Mucosa of gallbladder (tissue), 1 donor: Measurements from ENCODE around the gene SPINK4. TPM values are rescaled to one million over a fixed set of nuclear protein-coding genes. Genes with fewer than 3 reads are reported as not detected.

Experiments
- DNase-seq: peaks from one replicate; pipeline ENCODE4 v3.0.0-alpha.2; 2020; ENCODE audit warnings: low spot score
- total RNA-seq: library from RNA; stranded (reverse); gene quantifications from one replicate; pipeline ENCODE4 v1.2.1, GENCODE V29; 2021
- donor health status: DM: no; HTN: no; CAD: no.

The SPINK4 gene, protein sequence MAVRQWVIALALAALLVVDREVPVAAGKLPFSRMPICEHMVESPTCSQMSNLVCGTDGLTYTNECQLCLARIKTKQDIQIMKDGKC
- total RNA-seq: 2.5 TPM

DNA sequence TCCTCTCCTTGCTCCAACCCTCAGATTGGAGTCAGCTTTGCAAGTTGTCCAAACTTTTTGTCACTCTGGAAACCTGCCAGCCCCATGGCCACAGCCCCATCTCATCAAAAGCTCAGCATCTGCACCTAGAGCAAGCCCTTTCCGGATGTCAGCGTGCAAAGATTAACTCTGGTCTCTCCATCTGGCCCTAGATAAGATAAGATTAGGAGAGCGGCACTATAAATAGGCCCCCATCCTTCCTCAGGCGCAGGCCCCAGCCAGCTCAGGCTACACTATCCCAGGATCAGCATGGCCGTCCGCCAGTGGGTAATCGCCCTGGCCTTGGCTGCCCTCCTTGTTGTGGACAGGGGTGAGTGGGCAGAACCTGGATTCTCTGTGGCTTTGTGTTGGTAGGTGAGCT lies at the start of gene SPINK4:
TSS of gene SPINK4 (plus strand) at position 247 of the 400 bp plus-strand sequence. CDS start at position 289, 42 bp downstream.
- DNase-seq: peak; percentile 23

DNA sequence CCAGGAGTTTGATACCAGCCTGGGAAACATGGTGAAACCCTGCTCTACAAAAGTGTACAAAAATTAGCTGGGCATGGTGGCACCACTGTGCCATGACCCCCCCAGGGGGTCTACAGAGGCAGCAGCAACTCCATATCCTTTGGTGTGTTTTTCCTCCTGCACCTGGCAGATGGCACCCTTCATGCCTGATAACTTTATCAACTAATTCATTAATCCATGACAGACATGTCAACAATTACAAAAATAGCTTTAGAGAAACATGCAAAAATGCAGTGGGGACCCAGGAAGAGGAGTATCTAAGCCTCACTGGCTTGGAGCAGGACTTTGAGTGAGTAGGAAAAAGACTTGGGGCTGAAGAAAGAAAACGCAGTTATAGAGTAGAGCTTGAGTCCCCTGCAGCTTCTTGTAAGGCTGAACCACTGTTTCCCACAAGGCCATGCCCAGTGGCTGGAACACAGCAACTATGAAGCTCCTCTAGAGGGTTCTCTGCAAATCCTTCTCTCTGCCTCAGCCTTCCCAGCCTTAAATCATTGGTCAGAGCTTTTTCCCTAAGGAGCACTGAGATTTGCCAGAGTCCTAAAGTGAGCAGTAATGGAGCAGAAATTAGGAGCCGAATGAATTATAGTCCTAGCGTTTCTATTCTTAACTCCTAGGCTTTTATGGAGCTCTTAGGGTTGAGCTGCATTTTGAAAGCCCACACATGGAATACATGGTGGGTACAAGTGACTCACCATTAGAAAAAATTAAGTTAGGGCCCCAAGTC lies 47.3 kb upstream of the SPINK4 start:
- DNase-seq: no peak

DNA sequence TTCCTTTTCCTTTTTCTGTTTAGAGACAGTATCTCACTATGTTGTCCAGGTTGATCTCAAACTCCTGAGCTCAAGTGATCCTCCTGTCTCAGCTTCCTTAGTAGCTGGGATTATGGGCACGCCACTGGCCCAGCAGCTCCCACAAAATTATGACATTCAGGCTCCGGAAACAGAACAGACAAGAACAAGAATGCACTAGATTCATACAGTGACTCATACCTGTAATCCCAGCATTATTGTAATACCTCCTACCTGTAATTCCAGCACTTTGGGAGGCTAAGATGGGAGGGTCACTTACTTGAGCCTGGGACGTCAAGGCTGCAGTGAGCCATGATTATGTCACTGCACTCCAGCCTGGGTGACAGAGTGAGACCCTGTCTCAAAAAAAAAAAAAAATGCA lies 46.1 kb upstream of the SPINK4 start:
- no peak for DNase-seq

DNA sequence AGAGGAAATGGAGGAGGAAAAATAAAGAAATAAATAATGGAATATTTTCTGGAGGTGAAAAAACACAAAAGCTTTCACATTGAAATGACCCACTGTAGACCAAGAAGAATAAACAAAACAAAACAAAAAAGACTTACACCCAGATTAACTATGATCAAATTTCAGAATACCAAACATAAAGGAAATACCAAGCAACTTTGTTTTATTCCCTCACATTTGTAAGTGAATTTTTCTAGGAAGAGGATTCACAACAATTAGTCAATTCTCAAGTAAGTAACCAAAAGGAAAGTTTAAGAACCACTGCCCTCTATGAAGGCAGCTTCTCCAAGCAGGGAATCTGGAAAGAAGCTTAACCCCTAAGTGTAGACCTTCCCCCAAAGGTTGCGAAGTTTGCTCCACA lies 43.2 kb upstream of the SPINK4 start:
- DNase-seq: no peak

DNA sequence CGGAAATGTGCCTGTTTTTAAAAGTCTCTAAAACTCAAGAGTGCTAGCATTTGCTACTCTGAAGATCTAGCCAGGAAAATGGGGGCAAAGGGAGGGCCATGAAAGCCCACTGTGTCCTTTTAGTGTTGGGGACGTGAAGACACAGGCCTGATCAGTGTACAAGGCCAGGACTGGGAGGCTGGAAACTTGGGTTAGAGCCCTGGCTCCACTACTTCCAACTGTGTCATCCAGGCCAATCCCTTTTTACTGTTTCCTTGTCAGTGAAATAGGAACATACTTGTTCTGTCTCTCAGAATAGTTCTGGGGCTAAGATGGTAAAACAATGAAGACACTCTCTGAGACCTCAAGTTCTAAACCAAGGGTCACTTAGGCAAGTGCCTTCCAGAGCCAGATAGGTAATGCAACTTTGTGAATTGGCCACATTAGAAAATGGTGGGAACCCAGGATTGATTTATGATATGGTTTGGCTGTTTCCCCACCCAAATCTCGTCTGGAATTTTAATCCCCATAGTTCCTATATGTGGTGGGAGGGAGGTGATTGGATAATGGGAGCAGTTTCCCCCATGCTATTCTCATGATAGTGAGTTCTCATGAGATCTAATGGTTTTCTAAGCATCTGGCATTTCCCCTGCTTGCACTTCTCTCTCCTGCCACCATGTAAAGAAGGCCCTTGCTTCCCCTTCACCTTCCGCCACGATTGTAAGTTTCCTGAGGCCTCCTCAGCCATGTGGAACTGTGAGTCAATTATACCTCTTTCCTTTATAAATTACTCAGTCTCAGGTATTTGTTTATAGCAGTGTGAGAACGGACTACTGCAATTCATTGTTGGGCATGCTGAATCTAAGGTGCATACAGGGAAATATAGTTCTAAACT lies 42.5 kb upstream of the SPINK4 start:
- no peak for DNase-seq

DNA sequence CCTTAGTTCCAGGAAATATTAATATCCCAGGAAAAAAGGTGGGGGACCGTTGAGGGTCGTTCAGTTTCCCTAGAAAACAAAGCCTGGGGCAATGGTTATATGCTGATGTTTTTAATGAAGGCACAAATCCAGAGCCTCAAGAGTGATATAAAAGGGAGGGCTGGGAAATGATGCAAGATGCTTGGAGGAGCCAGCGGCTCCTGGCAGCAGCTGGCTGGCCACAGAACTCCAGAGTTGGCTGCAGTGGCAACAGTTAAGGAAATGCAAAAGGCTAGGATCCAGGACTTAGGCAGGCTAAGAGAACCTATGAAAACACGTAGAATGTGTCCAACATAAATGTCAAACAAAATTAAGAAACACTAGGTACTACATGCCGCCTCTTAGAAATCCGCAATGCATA lies 41.8 kb upstream of the SPINK4 start:
- no peak for DNase-seq

DNA sequence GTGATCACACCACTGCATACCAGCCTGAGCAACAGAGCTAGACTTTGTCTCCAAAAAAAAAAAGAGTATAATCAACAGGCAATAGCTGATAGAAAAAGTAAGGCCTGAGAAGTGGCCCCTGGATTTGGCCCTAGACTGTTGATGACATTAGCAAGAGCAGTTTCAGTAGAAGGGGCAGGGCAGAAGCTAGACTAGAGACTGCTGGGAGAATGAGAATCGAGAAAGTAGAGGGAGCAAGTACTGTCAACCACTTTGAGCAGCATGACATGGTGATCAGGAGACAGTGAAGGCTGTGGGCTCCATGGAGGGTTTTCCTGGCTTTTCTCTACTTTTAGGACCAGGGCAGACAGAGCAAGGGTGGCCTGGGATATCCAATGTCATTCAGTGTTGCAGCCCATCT lies 37.9 kb upstream of the SPINK4 start:
- DNase-seq: no peak

DNA sequence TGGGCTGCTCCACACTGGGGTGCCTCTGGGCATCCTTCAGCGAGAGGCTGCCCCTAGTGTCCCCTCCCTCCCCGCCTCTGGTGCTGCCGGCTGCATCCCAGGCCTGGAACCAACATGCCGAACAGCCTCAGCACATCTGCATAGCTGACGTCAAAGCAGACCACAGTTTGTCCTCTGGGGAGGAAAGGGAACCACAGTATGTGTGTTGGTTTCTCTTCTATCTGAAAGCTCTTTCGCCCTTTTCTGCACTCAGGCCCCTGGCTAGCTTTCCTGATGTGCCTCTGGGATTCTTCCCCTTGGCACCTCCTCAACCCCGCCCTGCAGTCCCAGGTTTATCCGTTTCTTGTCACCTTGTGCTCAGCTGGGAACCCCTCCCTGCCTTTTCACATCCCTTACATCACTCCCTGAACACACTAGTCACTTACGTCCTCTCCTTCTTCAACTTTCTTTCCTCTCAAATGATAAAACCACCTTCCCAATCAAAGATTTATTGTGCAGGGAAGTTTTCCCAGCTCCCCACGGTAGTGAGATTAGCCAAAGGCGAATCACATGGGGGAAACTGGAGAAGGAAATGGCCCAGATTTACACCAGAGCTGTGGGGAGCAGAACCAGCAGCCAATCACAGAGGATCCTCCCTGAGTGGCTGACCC lies 37.3 kb upstream of the SPINK4 start:
- peak; percentile 67 for DNase-seq

DNA sequence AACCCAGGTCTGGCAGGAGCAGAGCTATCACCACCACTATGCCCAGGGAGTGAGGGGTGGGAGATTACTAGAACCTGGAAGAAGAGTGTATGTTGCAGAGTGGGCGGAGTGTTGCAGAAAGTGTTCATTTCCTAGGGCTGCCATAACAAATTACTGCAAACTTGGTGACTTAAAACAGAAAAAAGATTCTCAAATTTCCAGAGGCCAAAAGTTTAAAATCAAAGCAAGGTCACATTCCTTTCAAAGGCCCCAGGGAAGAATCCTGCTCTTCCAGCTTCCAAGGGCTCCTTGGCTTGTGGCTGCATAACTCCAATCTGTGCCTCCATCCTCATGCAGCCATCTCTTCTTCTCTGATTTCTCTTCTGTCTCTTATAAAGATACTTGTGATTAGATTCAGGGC lies 30.6 kb upstream of the SPINK4 start:
- DNase-seq: no peak

DNA sequence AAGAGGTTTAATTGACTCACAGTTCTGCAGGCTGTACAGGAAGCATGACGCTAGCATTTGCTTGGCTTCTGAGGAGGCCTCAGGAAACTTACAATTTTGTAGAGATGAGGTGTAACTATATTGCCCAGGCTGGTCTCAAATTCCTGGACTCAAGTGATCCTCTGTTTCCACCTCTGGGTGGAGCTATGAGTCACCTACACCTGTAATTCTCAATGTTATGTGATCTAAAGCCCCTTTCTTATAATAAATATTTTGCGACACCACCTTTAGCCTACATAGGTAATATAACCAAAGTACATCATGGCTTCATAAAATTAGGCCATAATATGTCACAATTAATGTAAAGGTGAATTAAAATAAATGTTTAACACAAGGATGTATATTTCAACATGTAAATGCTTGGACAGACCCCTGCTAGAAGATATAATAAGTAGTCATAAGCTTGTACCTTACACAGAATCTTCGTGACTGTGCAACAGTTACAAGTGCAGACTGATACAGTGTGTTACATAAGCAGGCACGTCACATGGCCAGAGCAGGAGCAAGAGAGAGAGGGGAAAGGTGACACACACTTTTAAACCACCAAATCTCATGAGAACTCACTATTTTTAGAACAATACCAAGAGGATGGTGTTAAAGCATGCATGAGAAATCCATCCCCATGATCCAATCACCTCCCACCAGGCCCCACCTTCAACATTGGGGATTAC lies 29.8 kb upstream of the SPINK4 start:
- DNase-seq: no peak

DNA sequence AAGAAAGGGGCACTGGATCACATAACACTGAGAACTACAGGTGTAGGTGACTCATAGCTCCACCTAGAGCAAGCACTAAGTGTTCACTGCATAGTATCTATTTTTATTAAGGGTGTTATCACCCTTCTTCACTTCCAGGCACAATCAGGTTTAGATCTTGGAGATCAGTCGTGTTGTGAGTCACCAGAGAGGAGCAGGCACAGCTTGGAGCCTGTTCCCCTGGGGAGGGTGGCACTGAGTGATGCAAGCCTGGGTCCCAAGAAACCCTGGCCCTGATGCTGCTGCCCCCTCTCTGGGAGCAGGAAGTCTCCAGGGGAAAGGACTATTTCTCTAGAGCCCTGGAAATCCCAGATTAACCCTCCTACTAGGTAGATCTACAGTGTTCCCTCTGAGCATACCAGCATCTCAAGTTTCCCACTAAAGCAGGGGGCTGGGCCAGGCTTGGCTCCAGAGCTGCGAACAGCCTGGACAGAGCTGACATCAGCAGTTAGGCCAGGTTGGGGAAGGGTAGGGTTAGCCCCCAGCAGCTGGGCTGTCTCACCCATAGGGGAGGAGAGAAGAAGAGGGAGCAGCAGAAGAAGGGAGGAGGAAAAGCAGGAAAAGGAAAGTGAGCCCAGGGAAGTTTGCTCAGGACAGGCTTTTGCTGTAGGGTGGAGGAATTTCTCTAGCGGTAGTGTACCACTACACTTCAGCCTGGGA lies 28.1 kb upstream of the SPINK4 start:
- no peak for DNase-seq

DNA sequence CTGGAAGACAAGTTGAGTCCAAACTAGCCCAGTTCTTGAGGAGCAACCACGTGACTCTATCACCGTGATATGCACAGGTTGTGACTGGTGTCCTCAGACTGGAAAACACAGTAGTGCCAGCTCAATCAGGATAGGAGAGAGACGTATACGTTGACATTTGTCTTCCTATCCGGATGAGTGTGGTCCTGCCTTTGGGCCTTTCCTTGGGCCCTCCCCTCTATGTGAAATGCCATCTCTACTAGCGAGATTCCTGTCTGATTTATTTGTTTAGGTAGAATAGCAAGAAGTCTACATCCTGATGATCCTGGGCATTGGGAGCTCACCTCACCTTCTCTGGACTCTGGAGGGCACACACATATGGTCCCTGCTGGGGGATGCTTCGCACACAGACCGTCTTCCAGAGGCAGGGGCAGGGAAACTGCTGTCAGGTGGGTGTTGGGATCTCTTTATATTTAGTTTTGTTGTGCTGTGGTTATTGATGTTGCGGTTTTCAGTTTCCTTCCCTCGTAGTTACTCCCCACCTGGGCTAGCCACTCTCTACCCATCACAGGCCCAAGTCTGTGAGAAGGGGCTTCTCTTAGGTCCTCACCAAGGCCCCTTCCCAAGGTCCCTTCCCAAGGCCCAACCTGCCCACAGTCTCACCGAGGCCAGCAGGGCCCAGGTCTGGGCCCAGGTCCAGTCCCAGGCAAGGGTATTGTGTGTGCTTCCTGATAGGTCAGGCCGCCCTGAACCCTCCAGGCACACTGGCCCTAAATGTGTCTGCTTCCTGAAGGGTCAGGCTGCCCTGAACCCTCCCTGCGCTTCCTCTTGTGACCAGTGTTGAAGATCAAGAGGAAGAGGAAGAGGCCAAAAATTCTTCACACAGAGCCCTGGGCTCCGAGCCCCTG lies 19.0 kb upstream of the SPINK4 start:
- no peak for DNase-seq

DNA sequence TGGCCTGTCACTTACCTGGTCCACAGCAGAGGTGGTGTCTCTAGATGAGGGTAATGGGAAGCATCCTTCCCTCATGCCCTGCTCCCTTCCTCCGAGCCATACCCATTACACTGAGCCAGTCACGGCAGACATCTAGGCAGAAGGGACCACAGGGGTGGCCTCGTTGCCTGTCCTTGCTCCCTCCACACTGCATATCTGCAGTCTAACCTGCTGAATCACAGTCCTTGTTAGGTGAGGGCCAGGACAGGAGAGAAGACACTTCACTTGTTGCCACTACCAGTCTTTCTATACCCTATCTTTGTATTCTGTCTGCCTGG lies 18.4 kb upstream of the SPINK4 start:
- DNase-seq: no peak

DNA sequence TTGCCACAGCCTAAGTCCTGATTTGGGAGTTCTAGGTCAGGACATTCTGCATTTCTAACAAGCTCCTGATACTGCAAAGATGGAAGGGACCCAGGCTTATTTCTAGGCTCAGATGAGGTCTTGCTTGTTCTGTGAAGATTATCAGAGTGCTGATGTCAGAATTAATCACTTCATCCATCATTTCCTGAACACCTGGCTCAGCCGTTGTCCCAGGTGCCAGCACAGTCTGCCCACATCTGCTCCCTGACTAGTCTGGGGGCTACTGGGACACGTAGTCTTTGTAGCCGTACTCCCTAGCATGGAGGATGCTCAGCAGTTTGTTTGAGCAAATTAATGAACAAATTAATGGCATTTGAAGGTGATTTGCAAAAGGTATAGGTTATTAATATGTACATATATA lies 17.9 kb upstream of the SPINK4 start:
- no peak for DNase-seq

DNA sequence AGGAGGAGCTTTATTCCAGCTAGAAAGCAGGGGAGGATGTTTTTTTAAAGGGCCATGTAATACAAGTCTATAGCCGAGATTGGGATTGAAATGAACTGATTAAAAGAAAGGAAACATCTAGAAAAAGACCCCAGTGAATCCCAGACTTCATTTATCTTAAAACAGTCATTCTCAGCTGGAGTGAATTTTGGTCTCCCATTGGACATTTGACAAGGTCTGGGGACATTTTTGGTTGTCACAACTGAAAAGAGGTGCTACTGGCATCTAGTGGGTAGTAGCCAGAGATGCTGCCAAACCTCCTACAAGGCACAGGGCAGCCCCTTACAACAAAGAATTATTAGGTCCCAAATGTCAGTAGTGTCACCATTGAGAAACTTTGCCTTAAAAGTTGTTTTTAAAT lies 16.3 kb upstream of the SPINK4 start:
- DNase-seq: no peak

DNA sequence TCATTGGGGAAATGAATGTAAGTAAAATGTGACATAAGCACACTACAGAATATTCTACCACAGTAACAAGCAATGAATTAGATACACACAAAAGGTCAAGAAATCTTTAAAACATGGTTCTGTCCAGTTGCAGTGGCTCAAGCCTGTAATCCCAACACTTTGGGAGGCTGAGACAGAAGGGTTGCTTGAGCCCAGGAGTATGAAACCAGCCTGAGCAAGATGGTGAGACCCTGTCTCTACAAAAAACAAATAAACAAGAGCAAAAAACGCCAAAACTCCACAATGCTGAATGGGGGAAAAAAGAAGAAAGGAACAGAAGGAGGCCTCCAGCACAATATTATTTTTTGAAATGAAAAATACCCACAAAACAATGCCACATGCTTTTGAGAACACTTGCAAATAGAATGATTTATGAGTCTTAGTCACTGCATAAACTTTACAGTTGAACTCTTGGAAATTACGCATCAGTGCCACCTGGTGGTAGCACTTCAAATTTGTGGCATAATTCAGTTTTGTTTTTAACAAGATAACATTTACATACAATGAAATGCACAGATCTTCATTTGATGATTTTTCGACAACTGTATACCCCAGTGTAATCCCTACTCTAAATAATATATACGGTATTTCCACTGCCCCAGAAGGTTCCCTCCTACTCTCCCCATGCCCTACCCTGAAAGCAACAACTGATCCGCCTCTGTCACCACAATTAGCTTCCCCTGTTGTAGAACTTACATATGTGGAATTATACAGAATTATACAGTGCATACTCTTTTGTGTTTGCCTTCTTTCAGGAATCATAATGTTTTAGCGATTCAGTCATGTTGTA lies 14.4 kb upstream of the SPINK4 start:
- peak; percentile 79 for DNase-seq

DNA sequence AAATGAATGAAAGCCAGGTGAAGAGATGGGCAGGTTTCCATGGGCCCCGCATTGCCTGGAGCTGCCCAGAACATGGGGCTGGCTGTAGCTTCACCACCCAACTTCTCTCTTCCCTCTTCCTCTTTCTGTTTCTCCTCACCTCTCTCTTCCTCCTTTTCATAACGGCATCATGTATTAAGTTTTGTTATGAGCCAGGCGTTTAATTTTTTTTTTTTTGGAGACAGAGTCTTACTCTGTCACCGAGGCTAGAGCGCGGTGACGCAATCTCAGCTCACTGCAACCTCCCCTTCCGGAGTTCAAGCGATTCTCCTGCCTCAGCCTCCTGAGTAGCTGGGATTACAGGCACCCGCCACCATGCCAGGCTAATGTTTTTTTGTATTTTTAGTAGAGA lies 13.0 kb upstream of the SPINK4 start:
- no peak for DNase-seq

DNA sequence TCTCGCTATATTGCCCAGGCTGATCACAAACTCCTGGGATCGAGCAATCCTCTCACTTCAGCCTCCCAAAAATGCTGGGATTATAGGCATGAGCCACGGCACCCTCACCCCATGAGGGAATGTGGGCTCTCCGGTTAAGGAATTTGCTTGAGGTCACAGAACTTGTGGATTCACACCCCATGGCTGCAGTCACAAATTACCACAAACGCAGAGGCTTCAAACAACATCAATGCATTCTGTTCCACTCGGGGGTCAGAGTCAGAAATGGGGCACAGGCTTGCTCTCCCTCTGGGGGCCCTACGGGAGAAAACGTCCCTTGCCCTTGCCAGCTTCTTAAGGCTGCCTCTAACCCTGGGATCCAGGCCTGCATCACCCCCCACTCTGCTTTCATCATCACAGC lies 12.2 kb upstream of the SPINK4 start:
- no peak for DNase-seq

DNA sequence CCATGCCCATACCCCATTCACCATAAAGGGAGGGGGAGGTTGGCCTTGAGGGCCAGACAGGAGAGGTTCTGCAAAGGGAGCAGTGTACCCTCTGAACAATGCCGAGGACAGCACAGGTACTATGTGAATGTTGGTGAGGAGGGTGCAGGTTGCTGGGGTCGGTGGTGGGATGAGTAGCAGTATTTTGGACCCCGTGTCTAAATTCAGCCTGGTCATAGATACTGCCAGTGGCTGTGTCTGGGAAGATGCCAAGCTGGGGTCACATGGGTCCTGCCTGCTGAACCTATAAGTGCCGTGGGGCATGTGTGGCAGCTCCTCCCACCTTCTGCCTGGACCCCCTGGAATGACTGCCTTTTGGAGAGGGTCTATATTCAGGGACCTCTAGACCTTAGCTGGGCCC lies 11.4 kb upstream of the SPINK4 start:
- no peak for DNase-seq
